NCI-H226 (cell line): ENCODE measurements around the gene CCL5.
"Not testable (repeated sequence)": the region's sequence is repeated elsewhere in the genome, so short reads cannot be mapped to it uniquely, and the experiment has no call there.

ENCODE experiments used
- DNase-seq: peaks from one replicate; pipeline ENCODE4 v3.0.0-alpha.2; 2015

Gene CCL5

DNA sequence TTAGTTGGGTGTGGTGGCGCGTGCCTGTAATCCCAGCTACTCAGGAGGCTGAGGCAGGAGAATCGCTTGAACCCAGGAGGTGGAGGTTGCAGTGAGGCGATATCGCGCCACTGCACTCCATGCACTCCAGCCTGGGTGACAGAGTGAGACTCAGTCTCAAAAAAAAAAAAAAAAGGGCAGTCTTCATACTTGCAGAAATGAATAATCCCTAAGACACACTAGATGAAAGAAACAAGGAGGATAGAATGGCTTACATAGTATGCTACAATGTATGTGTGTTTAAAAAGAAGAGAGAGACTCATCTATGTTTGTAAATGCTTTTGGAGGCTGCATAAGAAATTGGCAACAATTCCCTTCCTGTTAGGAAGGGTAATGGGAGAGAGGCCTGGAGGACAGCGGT is 17.6 kb upstream of the CCL5 start:
- DNase-seq, result not testable (repeated sequence)

DNA sequence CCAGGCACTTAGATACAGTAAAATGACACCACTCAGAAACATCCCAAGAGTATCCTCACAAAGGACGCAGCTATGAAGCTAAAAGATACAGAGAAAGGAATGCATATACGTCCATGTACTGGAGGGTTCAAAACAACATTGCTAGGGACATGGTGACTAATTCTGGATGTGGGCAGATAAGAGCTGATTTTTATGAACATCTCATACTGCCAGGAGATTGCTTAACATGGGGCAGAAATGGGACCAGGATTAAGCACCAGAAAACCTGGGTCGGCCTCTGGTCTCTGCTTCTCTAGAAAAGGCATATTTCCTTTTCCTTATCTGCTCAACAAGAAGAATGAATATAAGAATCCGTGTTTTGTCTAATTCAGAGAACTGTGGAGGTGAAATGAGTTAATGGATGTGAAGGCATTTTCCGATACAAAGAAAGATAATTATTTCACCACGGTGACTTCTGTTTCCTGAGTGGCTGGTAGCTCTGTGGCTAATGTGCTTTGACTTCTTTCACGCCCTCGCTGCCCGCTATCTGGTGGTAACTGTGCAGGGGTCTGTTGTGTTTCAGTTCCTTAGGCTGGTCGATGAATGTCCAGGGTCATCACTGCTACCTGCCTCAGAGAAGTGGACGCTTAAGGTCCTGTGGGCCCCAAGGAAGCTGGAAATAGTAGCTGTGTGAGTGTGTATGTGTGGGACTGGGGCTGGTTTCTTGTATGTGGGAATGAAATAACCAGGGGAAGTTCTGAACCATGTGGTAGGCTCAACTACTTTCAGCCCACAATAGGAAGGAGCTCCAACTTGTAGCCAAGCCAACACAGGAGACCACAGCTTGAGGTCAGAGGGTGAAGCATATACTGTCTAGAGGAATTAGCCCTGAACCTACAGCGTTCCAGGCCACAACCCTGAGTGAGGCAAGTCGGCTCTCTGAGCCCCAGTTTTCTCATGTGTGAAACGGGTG is 15.8 kb upstream of the CCL5 start:
- DNase-seq, result peak; percentile 25

- no peak for DNase-seq
Observed at GRCh38 chr17:35894206-35894605, 14.0 kb upstream of the CCL5 start.

- no peak for DNase-seq
Observed at GRCh38 chr17:35893751-35894150, 13.6 kb upstream of the CCL5 start.

- no peak for DNase-seq
Observed at GRCh38 chr17:35892091-35893035, 12.2 kb upstream of the CCL5 start.

DNA sequence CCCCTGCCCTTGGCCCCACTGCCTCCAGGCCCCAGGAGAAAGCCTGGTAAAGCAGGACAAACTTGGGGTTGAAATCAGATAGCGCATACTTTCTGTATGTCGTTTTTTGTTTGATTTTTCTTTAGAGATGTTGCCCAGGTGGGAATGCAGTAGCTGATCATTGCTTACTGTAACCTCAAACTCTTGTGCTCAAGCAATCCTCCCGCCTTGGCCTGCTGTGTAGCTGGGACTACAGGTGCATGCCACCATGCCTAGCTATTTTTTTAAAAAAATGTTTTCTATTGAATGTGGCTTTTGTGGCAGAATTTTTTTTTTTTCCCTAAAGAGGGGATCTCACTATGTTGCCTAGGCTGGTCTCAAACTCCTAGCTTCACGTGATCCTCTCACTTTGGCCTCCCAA is 11.1 kb upstream of the CCL5 start:
- no peak for DNase-seq

GRCh38 chr17:35890774-35891155 is 10.6 kb upstream of the CCL5 start:
- no peak for DNase-seq

DNA sequence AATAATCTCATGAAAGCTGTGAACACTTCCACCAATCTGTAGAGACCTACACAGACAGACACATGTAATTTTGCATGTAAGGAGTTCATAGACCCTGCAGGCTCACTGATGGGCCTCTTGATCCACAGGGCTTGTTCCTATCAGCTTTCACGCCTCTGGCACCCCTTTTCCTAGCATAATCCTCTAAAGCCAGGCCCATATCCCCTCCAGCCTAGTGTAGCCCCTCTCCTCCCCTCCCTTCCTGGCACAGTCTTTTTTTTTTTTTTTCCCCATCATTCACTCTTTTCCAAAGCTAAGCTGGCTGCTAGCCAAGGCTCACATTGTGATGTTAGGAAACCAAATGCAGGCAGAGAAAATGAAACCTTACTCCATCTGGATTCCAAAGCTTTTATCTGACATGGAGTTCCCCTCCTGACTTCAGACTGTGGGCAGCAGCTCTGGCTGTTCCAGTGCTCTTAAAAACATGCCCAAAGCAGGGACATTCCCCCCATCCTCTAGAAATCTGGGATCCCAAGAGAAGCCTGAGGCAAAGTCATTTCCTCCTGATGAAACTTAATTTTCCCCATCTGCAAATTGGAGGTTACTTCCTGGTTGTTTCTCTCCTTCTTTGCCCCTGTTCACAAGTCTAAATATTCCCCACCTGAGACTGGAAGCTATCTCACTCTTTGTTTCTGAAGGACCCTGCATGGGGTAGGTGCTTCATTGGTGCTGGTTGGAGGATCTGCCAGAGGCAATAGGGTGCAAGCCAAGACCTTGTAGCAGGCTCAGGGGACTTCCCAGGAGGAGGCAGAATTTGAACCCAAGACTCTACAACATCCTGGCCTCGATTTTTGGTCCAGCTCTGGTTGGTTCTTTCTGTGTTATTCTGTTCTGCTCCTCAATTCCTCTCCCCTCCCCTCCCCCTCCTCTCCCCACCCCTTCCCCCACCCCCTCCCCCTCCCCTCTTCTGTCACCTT is 9.9 kb upstream of the CCL5 start:
- peak; percentile 85 for DNase-seq

DNA sequence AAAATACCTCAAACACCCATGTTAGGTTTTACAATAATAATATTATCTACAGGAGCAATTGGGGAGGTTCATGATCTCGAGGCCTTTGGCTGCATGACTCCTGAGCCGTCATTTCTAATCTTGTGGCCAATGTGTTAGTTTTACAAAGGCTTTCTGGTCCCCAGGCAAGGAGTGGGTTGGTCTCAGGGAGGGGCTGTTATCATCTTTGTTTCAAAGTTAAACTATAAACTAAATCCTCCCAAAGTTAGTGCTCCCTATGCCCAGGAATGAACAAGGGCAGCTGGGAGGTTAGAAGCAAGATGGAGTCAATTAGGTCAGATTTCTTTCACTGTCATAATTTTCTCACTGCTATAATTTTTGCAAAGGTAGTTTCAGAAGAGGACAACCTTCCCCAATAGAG is 9.1 kb upstream of the CCL5 start:
- DNase-seq, result no peak

GRCh38 chr17:35878361-35878760 is 1.8 kb downstream of the CCL5 start:
- no peak for DNase-seq

- DNase-seq, result no peak
Observed at GRCh38 chr17:35877345-35878029, 2.7 kb downstream of the CCL5 start.

- no peak for DNase-seq
Observed at GRCh38 chr17:35876534-35876933, 3.6 kb downstream of the CCL5 start.

DNA sequence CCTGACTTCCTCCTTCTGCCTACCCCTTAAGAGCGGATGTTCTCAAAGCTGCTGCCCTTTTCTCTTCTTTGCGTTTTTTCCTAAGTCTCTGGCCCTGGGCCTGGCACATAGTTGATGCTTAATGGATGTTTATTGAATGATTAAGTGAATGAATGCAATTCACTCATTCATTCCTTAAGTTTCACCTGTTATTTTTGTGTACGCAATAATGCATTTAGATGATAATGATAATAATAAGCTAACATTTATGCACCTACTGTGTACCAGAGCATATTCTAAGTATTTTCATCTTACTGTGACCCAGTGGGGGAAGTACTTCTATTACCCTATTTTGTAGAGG is 4.4 kb downstream of the CCL5 start:
- no peak for DNase-seq

GRCh38 chr17:35875072-35875799 is 4.9 kb downstream of the CCL5 start:
- DNase-seq, result no peak

DNA sequence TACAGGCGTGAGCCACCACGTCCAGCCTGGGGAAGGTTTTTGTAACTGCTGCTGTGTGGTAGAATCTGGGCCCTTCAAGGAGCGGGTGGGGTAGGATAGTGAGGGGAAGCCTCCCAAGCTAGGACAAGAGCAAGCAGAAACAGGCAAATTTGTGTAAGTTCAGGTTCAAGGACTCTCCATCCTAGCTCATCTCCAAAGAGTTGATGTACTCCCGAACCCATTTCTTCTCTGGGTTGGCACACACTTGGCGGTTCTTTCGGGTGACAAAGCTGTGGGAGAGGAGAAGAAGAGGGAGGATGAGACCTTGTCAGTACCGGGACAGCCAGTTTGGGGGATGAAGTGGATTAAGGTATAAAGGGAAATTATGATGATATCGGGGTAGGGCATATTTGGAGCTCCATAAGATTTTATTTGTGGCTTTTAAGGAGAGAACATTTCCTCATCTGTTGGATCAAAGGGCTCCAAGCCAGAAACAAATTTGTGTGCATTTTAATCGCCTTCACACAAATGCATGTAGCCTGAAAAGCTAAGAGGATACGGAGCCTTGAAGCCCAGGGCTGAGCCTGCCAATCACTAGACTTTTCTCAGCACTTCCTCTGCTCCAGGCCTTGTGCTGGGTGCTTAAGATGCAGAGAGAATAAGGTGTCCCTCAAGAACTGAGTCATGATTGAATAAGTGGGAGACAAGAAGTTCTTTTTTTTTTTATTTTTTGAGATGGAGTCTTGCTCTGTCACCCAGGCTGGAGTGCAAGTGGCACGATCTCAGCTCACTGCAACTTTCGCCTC is 7.8 kb downstream of the CCL5 start:
- DNase-seq, result no peak

- DNase-seq, result no peak
Observed at GRCh38 chr17:35870906-35871819, 9.0 kb downstream of the CCL5 start.

DNA sequence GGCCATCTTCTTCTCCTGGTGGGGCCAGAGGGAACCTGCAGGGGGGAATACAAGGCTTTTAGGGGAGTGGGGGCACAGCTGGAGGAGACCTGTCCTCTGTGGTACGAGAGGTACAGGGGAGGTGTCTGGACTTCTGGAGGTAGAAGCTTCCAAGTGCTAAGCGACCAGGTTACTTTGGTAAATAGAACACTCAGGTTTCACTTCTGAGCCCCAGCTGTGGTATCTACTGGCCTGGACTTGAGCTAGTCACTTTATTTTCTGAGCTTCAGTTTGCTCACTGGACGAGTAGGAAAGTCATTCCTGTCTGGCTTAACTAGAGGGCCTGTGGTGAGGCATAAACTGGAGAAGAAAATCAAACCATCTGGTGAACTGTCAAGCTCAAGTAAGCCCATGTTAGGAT is 11.4 kb downstream of the CCL5 start, which contains the start of gene HEATR9:
TSS of gene HEATR9 (minus strand) at position 155 of the 400 bp plus-strand sequence. CDS start at position 6, 149 bp downstream.
- no peak for DNase-seq

- DNase-seq, result no peak
Observed at GRCh38 chr17:35867574-35867973, 12.6 kb downstream of the CCL5 start.

GRCh38 chr17:35866341-35866950 is 13.7 kb downstream of the CCL5 start:
- no peak for DNase-seq
